ENCODE data around the gene ACMSD.
"Not testable (repeated sequence)": the region's sequence is repeated elsewhere in the genome, so short reads cannot be mapped to it uniquely, and the experiment has no call there.

The ACMSD gene

GRCh38 chr2:134852518-134852917 lies 14.1 kb downstream of the ACMSD start:
- DNase-seq (ENCODE audit: low read depth in 3 of 3): no peak

GRCh38 chr2:134855709-134856108 lies 17.3 kb downstream of the ACMSD start:
- DNase-seq (ENCODE audit: low read depth in 3 of 3): no peak

- DNase-seq (ENCODE audit: low read depth in 3 of 3): no peak
Observed at GRCh38 chr2:134858245-134858644, 19.8 kb downstream of the ACMSD start.

GRCh38 chr2:134861173-134861572 lies 22.8 kb downstream of the ACMSD start:
- DNase-seq (ENCODE audit: low read depth in 3 of 3): no peak

GRCh38 chr2:134862069-134862468 lies 23.7 kb downstream of the ACMSD start:
- DNase-seq (ENCODE audit: low read depth in 3 of 3): no peak

GRCh38 chr2:134862674-134863073 lies 24.3 kb downstream of the ACMSD start:
- DNase-seq (ENCODE audit: low read depth in 3 of 3): no peak

- DNase-seq (ENCODE audit: low read depth in 3 of 3): no peak
Observed at GRCh38 chr2:134863446-134863845, 25.0 kb downstream of the ACMSD start.

GRCh38 chr2:134865067-134865787 lies 26.8 kb downstream of the ACMSD start:
- no peak for DNase-seq (ENCODE audit: low read depth in 3 of 3)

GRCh38 chr2:134866498-134867099 lies 28.2 kb downstream of the ACMSD start:
- DNase-seq (ENCODE audit: low read depth in 3 of 3): no peak

- no peak for DNase-seq (ENCODE audit: low read depth in 3 of 3)
Observed at GRCh38 chr2:134869946-134870736, 31.7 kb downstream of the ACMSD start.

GRCh38 chr2:134873152-134873551 lies 34.7 kb downstream of the ACMSD start:
- DNase-seq (ENCODE audit: low read depth in 3 of 3): no peak

GRCh38 chr2:134875309-134875708 lies 36.9 kb downstream of the ACMSD start:
- no peak for DNase-seq (ENCODE audit: low read depth in 3 of 3)

GRCh38 chr2:134882773-134883172 lies 44.4 kb downstream of the ACMSD start:
- DNase-seq (ENCODE audit: low read depth in 3 of 3): no peak

GRCh38 chr2:134883552-134884293 lies 45.3 kb downstream of the ACMSD start:
- DNase-seq (ENCODE audit: low read depth in 3 of 3): no peak

- DNase-seq (ENCODE audit: low read depth in 3 of 3): no peak
Observed at GRCh38 chr2:134884435-134884834, 46.0 kb downstream of the ACMSD start.

GRCh38 chr2:134892282-134893035 lies 54.0 kb downstream of the ACMSD start:
- no peak for DNase-seq (ENCODE audit: low read depth in 3 of 3)

- no peak for DNase-seq (ENCODE audit: low read depth in 3 of 3)
Observed at GRCh38 chr2:134897932-134898331, 59.5 kb downstream of the ACMSD start.

GRCh38 chr2:134899204-134899603 lies 60.8 kb downstream of the ACMSD start:
- no peak for DNase-seq (ENCODE audit: low read depth in 3 of 3)

GRCh38 chr2:134900151-134900550 lies 61.7 kb downstream of the ACMSD start:
- DNase-seq (ENCODE audit: low read depth in 3 of 3): no peak

GRCh38 chr2:134903701-134904100 lies 65.3 kb downstream of the ACMSD start:
- DNase-seq (ENCODE audit: low read depth in 3 of 3): not testable (repeated sequence)

GRCh38 chr2:134905168-134905567 lies 66.8 kb downstream of the ACMSD start:
- no peak for DNase-seq (ENCODE audit: low read depth in 3 of 3)

Data from stimulated activated CD4-positive, alpha-beta T cell treated with anti-CD3 and anti-CD28 coated beads, TNF-alpha, amount 100 ng/mL, for 4 hours (primary cell).